Small intestine (tissue), 7 donors: ENCODE results near the gene ZNF574. TPM values are rescaled to one million over a fixed set of nuclear protein-coding genes. Genes with fewer than 3 reads are reported as not detected.

Source experiments
- DNase-seq, 2 donors: peaks; one replicate each; pipeline versions ENCODE4 v3.0.0 to v3.0.0-alpha.2; 2013
- FAIRE-seq: peaks from 2 replicates; lab custom pipeline; 2012; peaks lifted over from hg19 to GRCh38; lab: Jason Lieb, UNC
- H3K27ac ChIP-seq, 3 donors: one replicate each; pipeline ENCODE4 v1.5.1; 2013; ENCODE audit warnings: low read length in 2 of 3, mild to moderate bottlenecking in 2 of 3, control low read depth in 1 of 3, inconsistent platforms in 1 of 3, low read depth in 1 of 3, moderate library complexity in 1 of 3
- H3K27me3 ChIP-seq, 3 donors: one replicate each; pipeline ENCODE4 v1.6.1; 2013; ENCODE audit warnings: low read length in 3 of 3, inconsistent platforms in 1 of 3; ENCODE audit not compliant: control insufficient read depth in 3 of 3, insufficient read depth in 3 of 3
- H3K36me3 ChIP-seq, 3 donors: one replicate each; pipeline ENCODE4 v1.6.1; 2013; ENCODE audit warnings: low read length in 3 of 3, inconsistent platforms in 1 of 3, low read depth in 1 of 3, mild to moderate bottlenecking in 1 of 3, moderate library complexity in 1 of 3; ENCODE audit not compliant: control insufficient read depth in 3 of 3, insufficient read depth in 2 of 3
- H3K4me1 ChIP-seq, 3 donors: one replicate each; pipeline ENCODE4 v1.6.1; 2013; ENCODE audit warnings: low read length in 2 of 3, inconsistent platforms in 1 of 3, low read depth in 1 of 3, mild to moderate bottlenecking in 1 of 3, moderate library complexity in 1 of 3; ENCODE audit not compliant: control insufficient read depth in 3 of 3, insufficient read depth in 2 of 3
- H3K4me3 ChIP-seq, 3 donors: one replicate each; pipeline ENCODE4 v1.5.1; 2013; ENCODE audit warnings: low read length in 3 of 3, control low read depth in 1 of 3, inconsistent platforms in 1 of 3, low read depth in 1 of 3, mild to moderate bottlenecking in 1 of 3, moderate library complexity in 1 of 3
- H3K9me3 ChIP-seq, 2 donors: one replicate each; pipeline ENCODE4 v1.6.1; 2013; ENCODE audit warnings: low read depth in 1 of 2, low read length in 1 of 2; ENCODE audit not compliant: control insufficient read depth in 2 of 2, insufficient read depth in 1 of 2
- WGBS, 3 donors: extraction: QIAGEN DNeasy Blood & Tissue Kit; methylation state at CpG; one replicate each; pipeline ENCODE4 v1.1.7; 2013; 5-methylcytosine and 5-hydroxymethylcytosine counted together
- polyA plus RNA-seq, 4 donors: library from polyadenylated mRNA; stranded (reverse) in 3 of 4; unstranded in 1 of 4; fragments of 200-250 nt in 3 of 4; fragments of 120-200 nt in 1 of 4; gene quantifications; one replicate each; pipeline versions ENCODE4 v1.2.1 to v1.2.3, GENCODE V29; 2013
- donor health status: healthy with polysubstance abuse.
- donor health status: control.
- donor health status: control.
- donor health status: Bipolar disorder and iron deficiency.
- donor health status: healthy.

ZNF574 gene
- polyA plus RNA-seq, 4 donors = 4.5 to 16.9 (median 7.4) TPM

DNA sequence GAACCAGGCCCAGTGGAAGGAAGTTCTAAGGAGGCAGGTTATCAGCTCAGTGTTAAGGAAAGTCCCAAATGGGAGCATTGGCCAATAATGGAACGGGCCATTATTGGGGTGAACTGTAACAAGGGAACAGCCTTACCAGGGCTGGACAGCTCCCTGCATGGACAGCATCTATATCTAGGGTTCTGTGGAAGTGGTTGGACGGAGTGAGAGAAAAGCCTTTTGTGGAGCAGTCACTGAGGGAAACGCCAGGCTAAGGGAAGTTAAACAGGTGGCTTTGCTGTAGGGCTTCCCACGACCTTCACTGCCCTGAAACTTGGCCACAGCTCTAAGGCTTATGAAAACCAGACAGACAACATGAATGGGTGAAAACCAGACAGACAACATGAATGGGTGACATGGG lies 39.3 kb downstream of the ZNF574 start:
- Histone ChIP-seq H3K9me3 (no peaks in the 10 kb centered on the region), H3K36me3 (no peaks in the 10 kb centered on the region), H3K27ac (no peak overlapping the region), H3K4me1 (no peaks in the 10 kb centered on the region), H3K27me3 (peaks cover 0 to 11% (median 0%) of the 10 kb centered on the region in 3 donors), H3K4me3 (no peak overlapping the region)
- no peak for FAIRE-seq
- 60 to 74% (median 69%) methylated on average over 4 of the region's 4 CpGs for WGBS, 3 donors
- DNase-seq = no peak

DNA sequence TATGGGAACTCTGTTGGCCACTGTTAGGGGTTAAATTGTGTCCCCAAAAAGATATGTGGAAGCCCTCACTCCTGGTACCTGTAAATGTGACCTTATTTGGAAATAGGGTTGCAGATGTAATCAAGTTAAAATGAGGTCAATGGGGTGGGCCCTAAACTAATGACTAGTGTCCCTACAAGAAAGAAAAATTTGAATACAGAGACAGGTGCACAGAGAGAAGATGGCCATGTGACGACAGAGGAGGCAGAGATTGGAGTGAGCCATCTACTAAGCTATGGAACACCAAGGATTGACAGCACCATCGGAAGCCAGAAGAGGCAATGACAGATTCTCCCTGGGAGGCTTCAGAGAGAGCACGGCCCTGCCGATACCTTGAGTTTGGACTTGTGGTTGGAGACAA lies 39.7 kb downstream of the ZNF574 start:
- peaks cover 0 to 11% (median 0%) of the 10 kb centered on the region in 3 donors for H3K27me3 ChIP-seq
- H3K36me3 ChIP-seq = no peaks in the 10 kb centered on the region
- no peaks in the 10 kb centered on the region for H3K4me1 ChIP-seq
- H3K27ac ChIP-seq = no peak overlapping the region
- H3K4me3 ChIP-seq = no peak overlapping the region
- no peak for DNase-seq
- H3K9me3 ChIP-seq = no peaks in the 10 kb centered on the region
- WGBS, 3 donors = 72 to 93% (median 81%) methylated on average over 4 of the region's 4 CpGs
- FAIRE-seq = no peak

DNA sequence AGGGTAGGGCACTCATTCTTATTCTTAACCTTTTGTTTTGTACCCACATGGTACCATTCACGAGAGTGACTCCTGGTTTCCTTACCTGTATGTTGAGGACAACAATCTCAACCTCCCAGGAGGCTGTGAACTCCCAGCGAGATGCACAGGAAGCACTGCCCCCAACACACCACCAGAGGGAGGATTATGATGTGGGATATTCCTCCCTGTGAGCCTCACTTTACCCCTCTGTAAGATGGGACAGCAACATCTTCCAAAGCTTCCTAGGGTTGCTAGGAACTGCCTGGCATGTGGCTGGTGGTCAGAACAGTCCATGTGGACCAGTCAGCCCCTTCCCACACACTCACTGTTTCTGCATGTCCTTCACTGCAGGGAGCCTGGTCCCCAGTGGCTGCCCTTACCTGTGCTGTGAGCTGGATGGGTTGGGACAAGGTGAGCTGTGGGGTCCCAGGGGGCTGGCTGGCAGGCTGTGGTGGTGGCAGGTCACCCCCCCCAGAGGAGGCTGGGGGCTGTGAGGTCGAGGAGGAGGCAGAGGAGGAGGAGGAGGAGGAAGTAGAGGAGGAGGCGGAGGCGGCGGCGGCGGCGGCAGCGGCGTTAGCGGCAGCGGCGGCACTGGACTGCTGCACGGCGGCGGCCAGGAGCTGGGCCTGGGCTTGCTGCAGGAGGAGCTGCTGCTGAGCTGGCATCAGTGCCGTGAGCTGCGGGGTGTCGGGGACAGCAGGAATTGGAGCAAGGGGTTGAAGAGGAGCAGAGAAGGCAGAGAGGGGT lies 40.5 kb downstream of the ZNF574 start:
- DNase-seq (no peak), FAIRE-seq (no peak)
- Histone ChIP-seq H3K36me3 (no peaks in the 10 kb centered on the region), H3K27ac (no peak overlapping the region), H3K4me3 (no peak overlapping the region), H3K9me3 (no peaks in the 10 kb centered on the region), H3K4me1 (no peaks in the 10 kb centered on the region), H3K27me3 (peaks cover 0 to 11% (median 0%) of the 10 kb centered on the region in 3 donors)
- WGBS, 3 donors = 91 to 95% (median 92%) methylated on average over 19 to 20 of the region's 20 CpGs

DNA sequence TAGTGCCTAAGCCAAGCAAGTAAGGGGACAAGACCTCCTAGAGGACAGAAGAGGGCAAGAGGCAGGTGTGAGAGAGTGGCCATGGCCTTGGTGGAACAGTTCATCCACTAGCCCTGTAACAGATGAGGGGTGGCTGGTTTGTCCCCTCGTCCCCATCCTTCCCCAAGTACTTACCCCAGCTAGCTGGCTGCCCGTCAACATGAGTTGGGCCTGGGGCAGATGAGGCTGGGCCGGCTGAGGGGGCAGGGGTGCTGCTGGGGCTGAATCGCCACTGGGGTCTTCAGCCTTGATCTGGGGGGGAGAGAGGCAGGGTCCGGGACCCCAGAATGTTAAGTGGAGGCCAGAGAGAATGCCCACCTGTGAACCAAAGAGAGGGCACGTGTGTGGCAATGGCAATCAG lies 41.1 kb downstream of the ZNF574 start:
- FAIRE-seq (no peak), DNase-seq (no peak)
- H3K27ac ChIP-seq = no peak overlapping the region
- peaks cover 0 to 2% (median 0%) of the 10 kb centered on the region in 3 donors for H3K4me1 ChIP-seq
- no peaks in the 10 kb centered on the region for H3K36me3 ChIP-seq
- H3K4me3 ChIP-seq = no peak overlapping the region
- whole genome bisulfite sequencing, 3 donors = 89 to 91% (median 90%) methylated on average over 5 to 6 of the region's 6 CpGs
- H3K9me3 ChIP-seq = no peaks in the 10 kb centered on the region
- H3K27me3 ChIP-seq = peaks cover 0 to 8% (median 0%) of the 10 kb centered on the region in 3 donors

DNA sequence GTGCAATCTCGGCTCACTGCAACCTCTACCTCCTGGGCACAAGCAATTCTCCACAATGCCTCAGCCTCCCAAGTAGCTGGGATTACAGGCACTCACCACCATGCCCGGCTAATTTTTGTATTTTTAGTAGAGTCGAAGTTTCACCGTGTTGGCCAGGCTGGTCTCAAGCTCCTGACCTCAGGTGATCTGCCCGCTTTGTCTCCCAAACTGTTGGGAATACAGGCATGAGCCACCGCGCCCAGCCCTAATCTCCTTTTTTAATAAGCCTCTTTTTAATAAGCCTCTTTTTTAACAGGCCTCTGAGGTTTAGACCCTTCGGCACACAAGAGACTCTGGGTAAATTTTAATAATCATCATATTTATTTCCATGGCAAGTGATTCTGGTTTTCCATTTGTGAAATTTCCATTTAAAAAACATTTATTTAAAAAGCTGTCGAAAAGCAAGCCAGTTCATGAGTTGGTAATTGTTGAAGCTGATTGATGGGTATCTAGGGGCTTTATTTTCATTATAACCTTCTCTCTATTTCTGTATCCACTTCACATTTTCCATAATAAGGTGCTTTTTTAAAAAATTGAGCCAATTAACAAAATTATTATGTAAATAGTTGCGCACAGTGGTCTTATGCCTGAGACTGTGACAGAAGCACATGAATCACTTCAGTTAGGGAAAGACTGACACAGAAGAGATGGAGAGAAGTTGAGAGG lies 44.5 kb downstream of the ZNF574 start:
- no peak for DNase-seq
- Histone ChIP-seq H3K27me3 (peaks cover 0 to 3% (median 0%) of the 10 kb centered on the region in 3 donors), H3K9me3 (peaks cover 0 to 4% of the 10 kb centered on the region in 2 donors), H3K36me3 (no peaks in the 10 kb centered on the region), H3K27ac (no peak overlapping the region), H3K4me3 (no peak overlapping the region), H3K4me1 (peaks cover 0 to 4% (median 0%) of the 10 kb centered on the region in 3 donors)
- 91 to 92% (median 91%) methylated on average over 10 of the region's 10 CpGs for WGBS, 3 donors
- no peak for FAIRE-seq

DNA sequence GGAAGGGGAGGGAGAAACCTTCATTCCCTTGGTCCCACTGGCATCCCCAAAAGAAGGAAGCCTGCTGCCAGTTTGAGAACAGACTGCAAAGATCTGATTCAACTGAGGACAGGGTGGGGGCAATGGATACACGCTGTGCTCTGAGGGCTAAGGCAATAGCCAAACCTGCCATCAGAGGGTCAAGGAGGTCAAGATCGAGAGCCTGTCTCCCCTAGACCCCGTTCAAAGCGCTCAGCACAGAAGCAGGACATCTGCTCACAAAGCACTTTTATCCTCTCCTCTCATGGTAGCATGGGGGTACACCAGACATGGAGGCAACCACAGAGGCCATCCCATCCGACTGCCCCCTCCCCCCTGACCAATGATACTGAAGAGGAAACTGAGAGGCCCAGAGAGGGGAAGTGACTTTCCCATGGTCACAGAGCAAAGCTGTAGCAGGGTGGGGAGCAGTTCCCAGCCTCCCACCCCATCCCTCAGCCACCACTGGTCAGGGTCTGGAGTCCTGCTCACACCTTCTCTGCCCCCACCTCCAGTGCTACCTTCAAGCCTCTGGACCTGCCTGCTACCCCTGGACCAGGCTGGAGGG lies 45.2 kb downstream of the ZNF574 start:
- peaks cover 0 to 4% of the 10 kb centered on the region in 2 donors for H3K9me3 ChIP-seq
- H3K36me3 ChIP-seq = no peaks in the 10 kb centered on the region
- peaks cover 0 to 3% (median 0%) of the 10 kb centered on the region in 3 donors for H3K27me3 ChIP-seq
- no peak overlapping the region for H3K4me3 ChIP-seq
- peaks cover 0 to 4% (median 0%) of the 10 kb centered on the region in 3 donors for H3K4me1 ChIP-seq
- peak overlapping the region in 1 of 3 donors; percentile 4 for H3K27ac ChIP-seq
- FAIRE-seq (no peak), DNase-seq (no peak)
- WGBS, 3 donors = 53 to 62% (median 59%) methylated on average over 5 of the region's 5 CpGs

DNA sequence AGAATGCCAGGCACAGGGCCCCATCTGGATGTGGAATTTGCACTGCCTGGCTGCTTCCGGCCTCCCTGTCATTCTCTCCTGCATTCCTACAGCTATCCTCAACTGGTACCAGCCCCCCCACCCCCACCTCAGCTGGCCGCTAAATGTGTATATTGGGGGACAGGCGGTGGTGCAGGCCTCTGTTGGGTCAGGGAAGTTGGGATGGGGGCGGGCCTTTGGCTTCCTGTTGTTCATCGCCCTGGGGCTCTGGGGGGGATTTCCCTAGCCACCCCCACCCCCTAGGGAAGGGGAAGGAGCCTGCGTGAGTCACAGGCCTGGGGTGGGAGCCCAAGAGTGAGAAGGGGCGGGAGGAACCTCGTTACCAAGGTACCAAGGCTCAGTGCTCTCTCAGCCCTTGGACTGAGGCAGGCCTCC lies 45.7 kb downstream of the ZNF574 start:
- FAIRE-seq = no peak

More for the DNA sequence above, 45.7 kb downstream of the ZNF574 start:
- DNase-seq = no peak
- WGBS, 3 donors = 20 to 57% (median 41%) methylated on average over 7 to 8 of the region's 8 CpGs
- Histone ChIP-seq H3K4me3 (no peak overlapping the region), H3K27me3 (peaks cover 0 to 3% (median 0%) of the 10 kb centered on the region in 3 donors), H3K27ac (peak overlapping the region in 1 of 3 donors; percentile 59), H3K9me3 (peaks cover 0 to 4% of the 10 kb centered on the region in 2 donors), H3K4me1 (peaks cover 0 to 4% (median 0%) of the 10 kb centered on the region in 3 donors), H3K36me3 (no peaks in the 10 kb centered on the region)
